Measurements from ENCODE around the gene VAPB. TPM values are rescaled to one million over a fixed set of nuclear protein-coding genes. Genes with fewer than 3 reads are reported as not detected.

Gene VAPB
- total RNA-seq, 1 experiment from 2014 or later: 51.1 TPM

- Histone ChIP-seq H3K36me3 (ENCODE audit: control insufficient read depth in 1 of 2, insufficient read depth in 2 of 2, low read length in 2 of 2) (no peaks in the 10 kb centered on the region), H2AFZ (ENCODE audit: low read depth, low read length, poor library complexity, severe bottlenecking) (no peak overlapping the region), H3K9me3 (ENCODE audit: control insufficient read depth in 1 of 2, insufficient read depth in 1 of 2, low read depth in 1 of 2, low read length in 2 of 2) (0 out of 4 replicates have a peak, but pooled peaks cover 0 to 2% of the 10 kb centered on the region in 2 experiments), H3K27me3 (ENCODE audit: insufficient read depth, low read length) (0 out of 2 replicates have a peak, but pooled peaks cover 3% of the 10 kb centered on the region), H3K4me1 (ENCODE audit: control insufficient read depth in 1 of 2, insufficient read depth in 2 of 2, low read length in 2 of 2) (no peaks in the 10 kb centered on the region), H3K4me3 (replicated peaks in 1 of 2; ENCODE audit: low read depth in 1 of 2, low read length in 2 of 2) (no peak overlapping the region), H3K4me2 (ENCODE audit: low read length) (no peak overlapping the region), H3K27ac (ENCODE audit: low read depth, low read length) (no peak overlapping the region), H3K79me2 (ENCODE audit: insufficient read depth, low read length) (no peaks in the 10 kb centered on the region), H4K20me1 (ENCODE audit: insufficient read depth) (no peaks in the 10 kb centered on the region), H3K9me2 (ENCODE audit: insufficient read depth) (no peaks in the 10 kb centered on the region), H3K9ac (ENCODE audit: low read length) (no peak overlapping the region)
- TF ChIP-seq, protein P1, sequence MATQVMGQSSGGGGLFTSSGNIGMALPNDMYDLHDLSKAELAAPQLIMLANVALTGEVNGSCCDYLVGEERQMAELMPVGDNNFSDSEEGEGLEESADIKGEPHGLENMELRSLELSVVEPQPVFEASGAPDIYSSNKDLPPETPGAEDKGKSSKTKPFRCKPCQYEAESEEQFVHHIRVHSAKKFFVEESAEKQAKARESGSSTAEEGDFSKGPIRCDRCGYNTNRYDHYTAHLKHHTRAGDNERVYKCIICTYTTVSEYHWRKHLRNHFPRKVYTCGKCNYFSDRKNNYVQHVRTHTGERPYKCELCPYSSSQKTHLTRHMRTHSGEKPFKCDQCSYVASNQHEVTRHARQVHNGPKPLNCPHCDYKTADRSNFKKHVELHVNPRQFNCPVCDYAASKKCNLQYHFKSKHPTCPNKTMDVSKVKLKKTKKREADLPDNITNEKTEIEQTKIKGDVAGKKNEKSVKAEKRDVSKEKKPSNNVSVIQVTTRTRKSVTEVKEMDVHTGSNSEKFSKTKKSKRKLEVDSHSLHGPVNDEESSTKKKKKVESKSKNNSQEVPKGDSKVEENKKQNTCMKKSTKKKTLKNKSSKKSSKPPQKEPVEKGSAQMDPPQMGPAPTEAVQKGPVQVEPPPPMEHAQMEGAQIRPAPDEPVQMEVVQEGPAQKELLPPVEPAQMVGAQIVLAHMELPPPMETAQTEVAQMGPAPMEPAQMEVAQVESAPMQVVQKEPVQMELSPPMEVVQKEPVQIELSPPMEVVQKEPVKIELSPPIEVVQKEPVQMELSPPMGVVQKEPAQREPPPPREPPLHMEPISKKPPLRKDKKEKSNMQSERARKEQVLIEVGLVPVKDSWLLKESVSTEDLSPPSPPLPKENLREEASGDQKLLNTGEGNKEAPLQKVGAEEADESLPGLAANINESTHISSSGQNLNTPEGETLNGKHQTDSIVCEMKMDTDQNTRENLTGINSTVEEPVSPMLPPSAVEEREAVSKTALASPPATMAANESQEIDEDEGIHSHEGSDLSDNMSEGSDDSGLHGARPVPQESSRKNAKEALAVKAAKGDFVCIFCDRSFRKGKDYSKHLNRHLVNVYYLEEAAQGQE (IDR thresholded peaks at IDR 0.05; ENCODE audit: low read depth): no peak
- TF ChIP-seq, protein P2, sequence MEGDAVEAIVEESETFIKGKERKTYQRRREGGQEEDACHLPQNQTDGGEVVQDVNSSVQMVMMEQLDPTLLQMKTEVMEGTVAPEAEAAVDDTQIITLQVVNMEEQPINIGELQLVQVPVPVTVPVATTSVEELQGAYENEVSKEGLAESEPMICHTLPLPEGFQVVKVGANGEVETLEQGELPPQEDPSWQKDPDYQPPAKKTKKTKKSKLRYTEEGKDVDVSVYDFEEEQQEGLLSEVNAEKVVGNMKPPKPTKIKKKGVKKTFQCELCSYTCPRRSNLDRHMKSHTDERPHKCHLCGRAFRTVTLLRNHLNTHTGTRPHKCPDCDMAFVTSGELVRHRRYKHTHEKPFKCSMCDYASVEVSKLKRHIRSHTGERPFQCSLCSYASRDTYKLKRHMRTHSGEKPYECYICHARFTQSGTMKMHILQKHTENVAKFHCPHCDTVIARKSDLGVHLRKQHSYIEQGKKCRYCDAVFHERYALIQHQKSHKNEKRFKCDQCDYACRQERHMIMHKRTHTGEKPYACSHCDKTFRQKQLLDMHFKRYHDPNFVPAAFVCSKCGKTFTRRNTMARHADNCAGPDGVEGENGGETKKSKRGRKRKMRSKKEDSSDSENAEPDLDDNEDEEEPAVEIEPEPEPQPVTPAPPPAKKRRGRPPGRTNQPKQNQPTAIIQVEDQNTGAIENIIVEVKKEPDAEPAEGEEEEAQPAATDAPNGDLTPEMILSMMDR (IDR thresholded peaks at IDR 0.05 in 2 of 3, conservative IDR thresholded peaks at IDR 0.05 in 1 of 3; ENCODE audit: borderline replicate concordance in 1 of 3, insufficient read depth in 1 of 3, low read depth in 2 of 3, low read length in 2 of 3): no peak
- TF ChIP-seq SIN3A (IDR thresholded peaks at IDR 0.05; ENCODE audit: low read depth) (no peak), EZH2phosphoT487 (IDR thresholded peaks at IDR 0.05; ENCODE audit: borderline replicate concordance) (no peak), JUND (IDR thresholded peaks at IDR 0.05) (no peak), ZBTB33 (IDR thresholded peaks at IDR 0.05; ENCODE audit: extremely low read depth, insufficient replicate concordance, low read length) (no peak), POLR2A (IDR thresholded peaks at IDR 0.05; ENCODE audit: borderline replicate concordance, extremely low read depth, insufficient read depth, insufficient read length) (no peak), EGR1 (IDR thresholded peaks at IDR 0.05; ENCODE audit: low read depth) (no peak)
- TF ChIP-seq, protein P3, sequence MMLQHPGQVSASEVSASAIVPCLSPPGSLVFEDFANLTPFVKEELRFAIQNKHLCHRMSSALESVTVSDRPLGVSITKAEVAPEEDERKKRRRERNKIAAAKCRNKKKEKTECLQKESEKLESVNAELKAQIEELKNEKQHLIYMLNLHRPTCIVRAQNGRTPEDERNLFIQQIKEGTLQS (IDR thresholded peaks at IDR 0.05): no peak
- no TSS peak for BruUV-seq (replicated peaks)
- ChIA-PET RAD21 (ENCODE audit: low non-redundant PET in 1 of 2, low total read pairs in 2 of 2, uncharacterized antibody in 2 of 2, unreplicated experiment in 2 of 2) (no interaction called here), POLR2A (no interaction called here), CTCF (no interaction called here)
- no peak for ATAC-seq
- DNase-seq (ENCODE audit: low read depth, low spot score): no peak
- intact Hi-C loops (cut with micrococcal nuclease): no loop called here
Observed at GRCh38 chr20:58494923-58495622, 106.0 kb downstream of the VAPB start.
